ENCODE results near the gene ZBTB8OS.
A peak's percentile ranks its signal among the peaks of the same experiment; 100 is the strongest.
"Not testable (repeated sequence)": the region's sequence is repeated elsewhere in the genome, so short reads cannot be mapped to it uniquely, and the experiment has no call there.

The ZBTB8OS gene

DNA sequence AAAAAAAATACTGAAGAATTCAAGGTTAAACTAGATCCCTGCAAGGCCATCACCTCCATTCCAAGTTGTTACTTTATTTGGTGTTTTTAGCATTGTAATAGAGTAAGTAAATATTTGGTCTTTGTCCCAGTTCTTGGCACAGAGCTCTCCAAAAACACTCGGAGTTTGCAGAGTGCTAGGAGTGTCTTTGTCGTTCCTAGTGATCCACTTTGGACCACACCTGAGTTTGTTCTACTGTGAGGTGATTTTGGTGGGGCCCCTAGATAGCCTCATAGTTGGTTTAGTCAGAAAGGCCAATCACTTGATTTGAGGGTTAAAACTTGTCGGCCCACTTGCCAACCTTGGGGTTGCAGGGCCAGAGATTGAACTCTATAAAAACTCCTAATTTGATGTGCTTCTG, 26.6 kb upstream of the ZBTB8OS start:
- ChIA-PET POLR2A (interaction anchor here (0.6 kb wide), 1 partner anchor 11 kb away, joined by 4 read pairs; no protein-coding TSS in a partner anchor), CTCF (interaction anchor here (0.8 to 1.1 kb wide), 2 partner anchors 13 to 96 kb away, joined by 3 read pairs; no protein-coding TSS in a partner anchor)
- H3K4me3 ChIP-seq (ENCODE audit: low read depth, low read length) = no peak overlapping the region
- TF ChIP-seq, protein P1, sequence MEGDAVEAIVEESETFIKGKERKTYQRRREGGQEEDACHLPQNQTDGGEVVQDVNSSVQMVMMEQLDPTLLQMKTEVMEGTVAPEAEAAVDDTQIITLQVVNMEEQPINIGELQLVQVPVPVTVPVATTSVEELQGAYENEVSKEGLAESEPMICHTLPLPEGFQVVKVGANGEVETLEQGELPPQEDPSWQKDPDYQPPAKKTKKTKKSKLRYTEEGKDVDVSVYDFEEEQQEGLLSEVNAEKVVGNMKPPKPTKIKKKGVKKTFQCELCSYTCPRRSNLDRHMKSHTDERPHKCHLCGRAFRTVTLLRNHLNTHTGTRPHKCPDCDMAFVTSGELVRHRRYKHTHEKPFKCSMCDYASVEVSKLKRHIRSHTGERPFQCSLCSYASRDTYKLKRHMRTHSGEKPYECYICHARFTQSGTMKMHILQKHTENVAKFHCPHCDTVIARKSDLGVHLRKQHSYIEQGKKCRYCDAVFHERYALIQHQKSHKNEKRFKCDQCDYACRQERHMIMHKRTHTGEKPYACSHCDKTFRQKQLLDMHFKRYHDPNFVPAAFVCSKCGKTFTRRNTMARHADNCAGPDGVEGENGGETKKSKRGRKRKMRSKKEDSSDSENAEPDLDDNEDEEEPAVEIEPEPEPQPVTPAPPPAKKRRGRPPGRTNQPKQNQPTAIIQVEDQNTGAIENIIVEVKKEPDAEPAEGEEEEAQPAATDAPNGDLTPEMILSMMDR (IDR thresholded peaks at IDR 0.05; ENCODE audit: insufficient read depth, low read length, missing control alignments) = no peak
- DNase-seq (ENCODE audit: low read depth, low spot score) = no peak

- DNase-seq (ENCODE audit: low read depth, low spot score); H3K4me3 ChIP-seq (ENCODE audit: low read depth, low read length); CTCF ChIA-PET; POLR2A ChIA-PET: not testable (repeated sequence)
These were observed 18.4 kb upstream of the ZBTB8OS start for GRCh38 chr1:32668716-32669115.

GRCh38 chr1:32666901-32667566, 16.7 kb upstream of the ZBTB8OS start:
- no peak overlapping the region for H3K4me3 ChIP-seq (ENCODE audit: low read depth, low read length)
- ChIA-PET CTCF (no interaction called here), POLR2A (no interaction called here)
- DNase-seq (ENCODE audit: low read depth, low spot score) = no peak
- TF ChIP-seq, protein P1 (IDR thresholded peaks at IDR 0.05; ENCODE audit: insufficient read depth, low read length, missing control alignments) = no peak

- POLR2A ChIA-PET = no interaction called here
- no peak for DNase-seq (ENCODE audit: low read depth, low spot score)
- TF ChIP-seq, protein P1 (IDR thresholded peaks at IDR 0.05; ENCODE audit: insufficient read depth, low read length, missing control alignments) = no peak
- H3K4me3 ChIP-seq (ENCODE audit: low read depth, low read length) = no peak overlapping the region
- CTCF ChIA-PET = no interaction called here
These were observed 15.6 kb upstream of the ZBTB8OS start for GRCh38 chr1:32665915-32666314.

- TF ChIP-seq, protein P1 (IDR thresholded peaks at IDR 0.05; ENCODE audit: insufficient read depth, low read length, missing control alignments) = no peak
- H3K4me3 ChIP-seq (ENCODE audit: low read depth, low read length) = no peak overlapping the region
- no peak for DNase-seq (ENCODE audit: low read depth, low spot score)
- CTCF ChIA-PET = interaction anchor here (1.2 to 1.3 kb wide), 2 partner anchors 28 to 259 kb away, joined by 4 read pairs; no protein-coding TSS in a partner anchor
- POLR2A ChIA-PET = no interaction called here
These were observed 9.2 kb upstream of the ZBTB8OS start for GRCh38 chr1:32659581-32659980.

- no peak for DNase-seq (ENCODE audit: low read depth, low spot score)
- TF ChIP-seq, protein P1 (IDR thresholded peaks at IDR 0.05; ENCODE audit: insufficient read depth, low read length, missing control alignments) = no peak
- ChIA-PET CTCF (no interaction called here), POLR2A (no interaction called here)
- H3K4me3 ChIP-seq (ENCODE audit: low read depth, low read length) = peak overlapping the region; percentile 63
These were observed 2.1 kb upstream of the ZBTB8OS start for GRCh38 chr1:32652244-32652962.
